GM21515 (cell line): ENCODE results near the gene CROT.
"Not testable (repeated sequence)": the region's sequence is repeated elsewhere in the genome, so short reads cannot be mapped to it uniquely, and the experiment has no call there.

Experiments used
- ATAC-seq: cut with Tn5 transposase; IDR thresholded peaks from one replicate; pipeline ENCODE4 v1.9.1; 2021; ENCODE audit not compliant: unreplicated experiment

CROT gene, protein sequence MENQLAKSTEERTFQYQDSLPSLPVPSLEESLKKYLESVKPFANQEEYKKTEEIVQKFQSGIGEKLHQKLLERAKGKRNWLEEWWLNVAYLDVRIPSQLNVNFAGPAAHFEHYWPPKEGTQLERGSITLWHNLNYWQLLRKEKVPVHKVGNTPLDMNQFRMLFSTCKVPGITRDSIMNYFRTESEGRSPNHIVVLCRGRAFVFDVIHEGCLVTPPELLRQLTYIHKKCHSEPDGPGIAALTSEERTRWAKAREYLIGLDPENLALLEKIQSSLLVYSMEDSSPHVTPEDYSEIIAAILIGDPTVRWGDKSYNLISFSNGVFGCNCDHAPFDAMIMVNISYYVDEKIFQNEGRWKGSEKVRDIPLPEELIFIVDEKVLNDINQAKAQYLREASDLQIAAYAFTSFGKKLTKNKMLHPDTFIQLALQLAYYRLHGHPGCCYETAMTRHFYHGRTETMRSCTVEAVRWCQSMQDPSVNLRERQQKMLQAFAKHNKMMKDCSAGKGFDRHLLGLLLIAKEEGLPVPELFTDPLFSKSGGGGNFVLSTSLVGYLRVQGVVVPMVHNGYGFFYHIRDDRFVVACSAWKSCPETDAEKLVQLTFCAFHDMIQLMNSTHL

DNA sequence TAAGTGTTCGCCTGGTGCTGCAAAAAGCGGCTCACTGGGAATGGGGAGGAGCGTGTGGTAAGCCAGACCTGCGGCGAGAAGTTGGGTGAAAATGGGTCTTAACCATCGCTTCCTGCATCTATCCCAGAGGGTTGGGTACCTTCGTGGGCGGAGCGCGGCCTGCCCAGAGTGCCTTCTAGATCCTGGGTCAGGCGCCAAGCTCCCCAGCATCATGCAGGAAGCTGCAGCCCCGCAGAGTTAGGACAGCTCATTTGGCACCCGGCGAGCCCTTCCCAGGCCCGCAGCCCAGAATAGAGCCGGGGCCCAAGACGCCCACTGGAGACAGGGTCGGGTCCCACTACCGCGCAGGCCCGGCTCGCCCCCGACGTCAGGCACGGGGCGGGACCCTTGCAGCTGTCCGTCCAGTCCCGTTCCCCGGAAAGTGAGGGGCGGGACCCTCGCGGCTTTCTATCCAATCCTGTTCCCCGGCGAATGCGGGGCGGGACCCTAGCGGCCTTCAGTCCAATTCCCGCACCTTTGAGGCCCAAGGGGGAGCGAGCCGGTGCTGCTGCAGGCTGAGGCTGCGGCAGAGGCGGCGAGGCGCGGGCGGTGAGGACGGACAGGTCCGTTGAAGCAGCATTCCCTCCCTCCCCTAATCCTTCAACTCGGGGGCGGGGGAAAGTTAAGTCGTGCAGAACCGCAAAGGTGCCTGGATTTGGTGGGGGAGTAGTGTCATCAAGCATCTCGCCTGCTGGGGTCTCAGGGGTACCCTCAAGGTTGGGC lies at the start of gene CROT:
Gene CROT, plus strand, starts transcription at position 499 of the 762 bp plus-strand sequence. CDS start 3,405 bp downstream, outside the sequence.
- peak; percentile 98 for ATAC-seq

DNA sequence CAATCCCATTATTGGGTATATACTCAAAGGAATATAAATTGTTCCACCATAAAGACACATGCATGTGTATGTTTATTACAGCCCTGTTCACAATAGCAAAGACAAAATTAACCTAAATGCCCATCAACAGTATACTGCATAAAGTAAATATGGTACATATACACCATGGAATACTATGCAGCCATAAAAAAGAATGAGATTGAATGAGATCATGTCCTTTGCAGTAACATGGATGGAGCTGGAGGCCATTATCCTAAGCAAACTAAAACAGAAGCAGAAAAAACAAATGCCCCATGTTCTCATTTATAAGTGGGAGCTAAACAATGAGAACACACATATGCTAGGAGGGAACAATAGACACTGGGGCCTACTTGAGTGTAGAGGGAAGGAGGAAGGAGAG lies 44.7 kb upstream of the CROT start:
- ATAC-seq: no peak

DNA sequence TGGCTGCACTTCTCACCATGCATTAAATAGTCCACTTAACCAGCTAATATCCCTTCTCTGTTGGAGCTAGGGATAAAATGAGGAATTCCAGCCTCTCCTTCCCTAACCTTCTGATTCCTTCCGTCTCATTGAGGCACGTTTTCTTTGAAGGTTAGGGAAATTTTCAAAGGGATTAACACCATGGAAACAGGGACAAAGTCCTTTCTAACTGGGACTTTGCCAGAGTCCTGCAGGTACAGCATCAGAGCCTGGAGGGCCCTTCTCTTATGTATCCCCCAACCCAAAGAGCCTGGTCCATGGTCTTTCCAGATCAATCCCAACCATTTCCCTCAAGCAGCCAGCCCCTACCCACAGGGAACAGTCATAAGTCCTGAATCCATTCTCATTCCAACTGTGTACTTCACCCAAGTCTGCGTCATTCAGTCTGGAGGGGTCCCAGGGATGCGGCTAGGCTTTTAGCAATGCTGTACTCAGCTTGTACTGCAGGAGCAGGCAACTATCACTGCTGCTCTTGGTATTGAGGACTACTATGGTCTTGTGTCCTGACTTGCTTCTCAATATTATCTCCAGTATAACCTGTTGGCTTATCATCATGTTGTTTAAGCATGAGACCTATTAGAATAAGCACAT lies 34.6 kb upstream of the CROT start:
- no peak for ATAC-seq

DNA sequence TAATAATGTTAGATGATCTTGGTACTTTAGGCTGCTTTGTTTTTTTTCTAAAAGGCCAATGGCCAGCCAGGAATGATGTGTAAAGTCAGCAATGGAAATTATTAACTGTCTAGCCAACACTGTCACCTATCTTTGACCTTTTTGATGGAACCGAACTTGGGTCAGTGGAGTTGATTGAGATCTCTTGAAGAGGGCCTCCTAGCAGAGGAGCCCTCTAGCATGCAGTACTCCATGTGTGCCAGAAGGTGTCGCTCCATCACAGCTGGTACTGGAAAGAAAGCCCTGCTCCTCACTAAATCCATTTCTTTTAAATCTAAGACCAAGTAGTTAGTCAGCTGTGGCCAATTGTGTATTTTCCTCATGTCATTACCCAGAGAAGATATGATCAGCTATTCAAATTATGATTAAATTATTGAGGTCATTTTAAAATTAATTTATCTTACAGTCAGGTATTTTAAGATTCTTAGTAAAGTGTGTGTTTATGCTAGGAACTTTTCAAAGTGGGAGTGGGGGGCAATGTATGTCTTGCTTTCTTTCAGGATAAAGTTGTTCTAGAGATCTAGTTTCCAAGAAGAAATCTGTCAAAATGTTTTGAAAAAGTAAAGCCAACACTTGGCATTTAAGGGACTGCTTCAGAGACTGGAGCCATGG lies 33.1 kb upstream of the CROT start:
- ATAC-seq: peak; percentile 82

DNA sequence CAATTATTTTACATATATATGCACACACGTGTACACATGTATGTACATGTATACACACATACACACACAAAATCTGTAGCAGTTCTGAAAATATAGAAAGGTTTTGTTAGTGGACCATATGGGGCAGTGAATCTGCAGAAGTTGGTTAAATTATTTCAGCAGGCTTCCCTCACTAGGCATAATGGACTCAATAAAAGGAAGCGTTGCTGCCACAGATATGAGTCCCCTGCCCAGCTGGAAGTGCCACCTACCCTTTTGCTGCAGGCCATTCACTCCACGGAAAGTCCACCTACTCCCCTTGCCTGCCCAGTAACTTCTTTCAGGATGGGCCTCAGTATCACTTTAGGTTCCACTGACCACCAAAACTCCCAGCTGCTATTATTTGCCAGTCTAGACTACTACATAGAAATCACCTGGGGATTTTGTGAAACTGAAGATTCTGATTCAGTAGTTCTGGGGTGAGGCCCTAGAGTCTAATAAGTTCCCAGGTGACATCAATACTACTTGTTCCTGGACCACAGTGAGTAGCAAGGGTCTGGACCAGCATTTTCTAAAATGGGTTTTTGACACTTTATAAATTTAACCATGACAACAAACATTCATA lies 29.3 kb upstream of the CROT start:
- peak; percentile 73 for ATAC-seq

DNA sequence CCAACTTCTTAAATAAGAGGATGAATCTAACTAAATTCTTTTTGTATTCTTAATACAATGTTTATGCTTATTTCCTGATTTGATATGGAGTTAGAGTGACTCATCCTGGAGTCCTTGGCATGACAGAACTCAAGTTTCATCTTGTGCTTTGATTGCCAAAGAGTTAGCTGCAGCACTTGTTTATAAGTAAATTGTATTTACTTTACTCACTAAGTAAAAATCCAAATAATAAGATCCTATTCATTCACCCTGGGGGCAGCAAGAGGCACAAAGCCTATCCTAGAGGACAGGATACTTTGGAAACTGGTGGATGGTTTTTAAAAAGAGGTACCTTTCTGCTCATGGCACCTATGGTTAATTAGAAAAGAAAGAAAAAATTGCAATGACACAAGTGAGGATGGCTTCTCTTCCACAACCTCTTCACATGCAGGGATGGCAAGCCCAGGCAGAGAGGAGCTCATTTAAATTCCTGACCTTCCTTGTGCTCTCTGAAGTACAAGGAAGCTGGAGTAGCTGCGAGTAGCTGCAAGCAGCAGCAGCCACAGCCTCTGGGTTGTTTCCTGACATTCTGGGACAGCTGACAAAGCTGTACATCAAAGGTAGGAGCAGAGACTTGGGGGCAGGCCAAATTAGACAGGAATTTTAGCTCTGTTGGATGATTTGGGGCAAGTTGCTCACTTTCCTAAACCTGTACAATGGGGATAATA lies 28.5 kb upstream of the CROT start:
- no peak for ATAC-seq

DNA sequence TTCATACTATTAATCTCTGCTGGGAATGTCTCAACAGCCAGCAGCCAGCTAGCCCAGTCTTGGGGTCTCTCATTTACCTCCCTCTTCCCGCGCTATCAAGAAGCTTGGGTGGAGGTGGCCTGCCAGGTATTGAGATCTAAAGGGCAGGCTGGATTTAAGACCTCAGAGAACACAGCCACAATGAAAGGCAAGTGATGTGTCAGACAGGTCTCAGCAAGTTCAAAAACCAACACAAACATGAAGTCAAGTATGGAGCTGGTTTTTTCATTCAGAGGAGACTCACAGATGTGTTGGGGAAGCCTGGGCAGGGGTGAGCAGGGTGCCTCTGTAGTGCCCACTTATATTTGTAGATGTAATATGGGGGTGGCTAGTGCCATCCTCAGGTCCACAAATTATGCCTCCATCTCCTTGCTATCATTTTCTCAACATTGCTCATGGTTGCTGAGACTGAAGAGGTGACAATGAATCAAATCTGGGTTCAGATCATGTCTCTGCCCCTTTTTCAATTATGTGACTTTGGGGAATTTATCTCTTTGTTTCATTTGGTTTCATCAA lies 27.7 kb upstream of the CROT start:
- ATAC-seq: no peak

DNA sequence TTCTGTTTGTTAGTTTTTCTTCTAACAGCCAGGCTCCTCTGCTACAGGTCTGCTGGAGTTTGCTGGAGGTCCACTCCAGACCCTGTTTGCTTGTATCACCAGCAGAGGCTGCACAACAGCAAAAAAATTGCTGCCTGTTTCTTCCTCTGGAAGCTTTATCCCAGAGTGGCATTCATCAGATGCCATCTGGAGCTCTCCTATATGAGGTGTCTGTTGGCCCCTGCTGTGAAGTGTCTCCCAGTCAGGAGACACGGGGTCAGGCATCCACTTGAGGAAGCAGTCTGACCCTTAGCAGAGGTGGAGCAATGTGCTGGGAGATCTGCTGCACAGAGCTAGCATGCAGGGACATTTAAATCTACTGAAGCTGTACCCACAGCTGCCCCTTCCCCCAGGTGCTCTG lies 26.7 kb upstream of the CROT start:
- no peak for ATAC-seq

DNA sequence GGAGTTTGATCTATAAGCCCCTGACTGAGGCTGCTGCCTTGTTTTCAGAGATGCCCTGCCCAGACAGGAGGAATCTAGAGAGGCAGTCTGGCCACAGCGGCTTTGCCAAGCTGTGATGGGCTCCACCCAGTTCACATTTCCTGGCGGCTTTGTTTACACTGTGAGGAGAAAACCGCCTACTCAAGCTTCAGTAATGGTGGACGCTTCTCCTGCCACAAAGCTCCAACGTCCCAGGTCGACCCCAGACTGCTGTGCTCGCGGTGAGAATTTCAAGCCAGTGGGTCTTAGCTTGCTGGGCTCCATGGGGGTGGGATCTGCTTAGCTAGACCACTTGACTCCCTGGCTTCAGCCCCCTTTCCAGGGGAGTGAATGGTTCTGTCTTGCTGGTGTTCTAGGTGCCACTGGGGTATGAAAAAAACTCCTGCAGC lies 26.3 kb upstream of the CROT start:
- ATAC-seq: not testable (repeated sequence)

DNA sequence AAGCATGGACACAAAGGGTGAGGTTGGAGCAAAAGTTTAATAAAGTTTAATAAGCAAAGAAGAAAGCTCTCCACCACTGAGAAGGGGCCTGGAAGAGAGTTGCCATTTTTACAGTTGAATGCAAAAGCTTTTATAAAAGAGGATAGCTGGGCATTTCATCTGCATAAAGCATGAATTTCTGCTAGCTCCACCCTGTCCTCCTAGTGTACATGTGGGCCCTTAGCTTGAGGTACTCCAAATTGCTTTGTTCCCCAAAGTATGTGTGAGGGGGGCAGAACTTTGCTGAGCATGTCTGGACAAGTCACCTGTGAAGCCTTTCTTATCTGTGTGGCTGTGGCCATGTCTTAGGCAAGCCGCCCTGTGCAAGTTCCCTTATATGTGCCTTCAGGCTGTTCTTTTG lies 22.6 kb upstream of the CROT start:
- no peak for ATAC-seq

DNA sequence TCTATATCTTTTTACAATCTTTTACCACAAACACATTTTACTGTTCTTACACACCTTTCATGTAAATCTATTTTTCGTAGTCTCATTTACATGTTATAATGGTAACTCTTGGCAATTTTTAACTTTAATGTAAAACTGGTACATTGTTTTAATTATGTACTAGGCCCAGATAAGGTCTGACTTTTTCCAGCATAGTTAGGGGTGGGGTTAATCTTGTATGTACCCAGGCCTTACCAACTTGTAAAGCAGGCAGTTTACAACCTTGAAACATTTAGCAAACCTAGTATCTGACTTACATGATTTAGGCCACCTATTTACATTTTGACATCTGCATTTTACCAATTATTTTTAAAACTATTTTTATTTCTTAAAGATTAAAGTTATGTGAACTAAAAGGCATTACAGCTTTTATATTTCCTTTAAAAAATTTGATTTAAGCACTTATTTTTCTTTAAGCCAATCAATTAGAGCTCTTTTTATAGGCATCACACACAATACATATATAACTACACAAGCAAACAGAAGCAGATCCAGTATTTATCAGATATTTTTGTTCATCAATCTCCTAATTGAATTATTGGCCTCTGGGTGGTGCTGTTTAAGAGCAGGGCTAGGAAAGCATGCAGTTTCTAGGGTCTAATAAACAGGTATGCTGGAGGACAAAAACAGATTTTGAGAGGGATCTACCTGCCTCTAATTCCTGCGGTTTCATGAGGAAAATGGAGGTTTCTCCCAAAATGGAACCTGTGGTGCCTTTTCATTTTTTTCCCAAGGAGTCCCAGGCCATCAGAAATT lies 19.7 kb upstream of the CROT start:
- ATAC-seq: no peak

DNA sequence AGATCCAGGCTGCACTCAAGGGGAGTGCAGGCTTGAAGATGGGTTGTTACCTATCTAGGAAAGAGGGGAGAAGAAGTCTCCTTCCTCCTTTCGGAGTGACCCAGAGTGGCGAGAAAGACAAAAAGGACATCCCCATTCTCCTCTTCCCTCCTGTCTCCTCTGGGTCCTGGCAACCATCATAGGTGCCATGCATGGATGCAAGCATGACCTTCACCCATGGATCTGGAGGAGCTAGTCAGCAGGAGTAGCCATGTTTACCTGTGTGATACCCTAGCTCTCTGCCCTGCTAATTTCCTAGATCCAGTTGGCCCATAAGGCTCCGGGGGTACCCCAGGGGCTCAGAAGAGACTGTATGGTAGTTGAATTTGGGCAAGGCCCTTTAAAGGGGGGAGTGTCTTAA lies 17.2 kb upstream of the CROT start:
- no peak for ATAC-seq

DNA sequence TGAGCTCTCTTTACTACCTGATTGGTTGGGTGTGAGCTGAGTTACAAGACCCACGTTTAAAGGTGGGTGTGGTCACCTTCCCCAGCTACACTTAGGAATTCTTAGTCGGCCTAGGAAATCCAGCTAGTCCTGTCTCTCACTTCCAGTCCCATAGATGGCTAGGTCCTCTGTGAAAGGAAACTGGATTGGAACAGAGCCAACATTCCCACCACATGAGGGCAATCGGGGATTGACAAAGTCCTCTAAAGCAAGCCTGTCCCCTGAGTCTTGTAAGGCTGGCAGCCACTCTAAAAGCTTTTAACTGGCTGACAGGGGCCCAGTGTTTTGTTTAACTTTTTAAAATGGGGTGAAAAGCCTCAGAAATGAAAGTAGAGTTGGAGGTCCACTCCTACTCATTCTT lies 15.1 kb upstream of the CROT start:
- no peak for ATAC-seq

DNA sequence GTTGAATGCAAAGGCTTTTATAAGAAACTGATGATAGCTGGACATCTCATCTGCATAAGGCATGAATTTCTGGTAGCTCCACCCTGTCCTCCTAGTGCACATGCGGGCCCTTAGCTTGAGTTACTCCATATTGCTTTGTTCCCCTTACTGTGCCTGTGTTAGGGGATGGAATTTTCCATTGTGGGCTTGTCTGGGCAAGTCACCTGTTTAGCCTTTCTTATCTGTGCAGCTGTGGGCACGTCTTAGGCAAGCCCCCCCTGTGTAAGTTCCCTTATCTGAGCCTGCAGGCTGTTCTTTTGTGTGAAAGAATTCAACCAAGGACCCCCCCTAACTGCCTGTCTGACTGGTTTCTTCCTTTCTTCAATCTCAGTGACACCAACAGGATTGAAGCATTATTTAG lies 14.5 kb upstream of the CROT start:
- no peak for ATAC-seq

DNA sequence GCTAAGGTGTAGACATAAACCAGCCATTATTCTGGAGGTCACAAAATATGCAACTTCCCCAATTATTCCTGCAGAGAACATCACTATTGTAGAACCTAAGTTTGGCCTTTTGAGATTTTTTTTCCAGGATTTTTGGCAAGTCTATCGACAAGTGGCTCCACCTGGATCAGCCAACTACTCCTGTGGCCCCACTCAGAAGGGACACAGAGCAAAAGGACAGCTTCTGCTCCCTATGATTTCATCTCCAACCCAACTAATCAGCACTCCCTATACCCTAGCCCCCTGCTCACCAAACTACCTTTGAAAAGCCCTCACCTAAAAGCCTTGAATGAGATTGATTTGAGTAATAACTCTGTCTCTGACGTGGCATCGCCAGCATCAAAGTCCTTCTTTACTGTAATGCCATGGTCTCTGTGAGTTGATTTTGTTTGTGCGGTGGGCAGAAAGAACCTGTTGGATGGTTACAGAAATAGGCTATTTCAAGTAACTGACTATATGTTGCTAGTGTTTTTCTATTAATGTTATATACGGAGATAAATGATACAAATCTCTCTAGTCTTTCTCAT lies 13.7 kb upstream of the CROT start:
- no peak for ATAC-seq

DNA sequence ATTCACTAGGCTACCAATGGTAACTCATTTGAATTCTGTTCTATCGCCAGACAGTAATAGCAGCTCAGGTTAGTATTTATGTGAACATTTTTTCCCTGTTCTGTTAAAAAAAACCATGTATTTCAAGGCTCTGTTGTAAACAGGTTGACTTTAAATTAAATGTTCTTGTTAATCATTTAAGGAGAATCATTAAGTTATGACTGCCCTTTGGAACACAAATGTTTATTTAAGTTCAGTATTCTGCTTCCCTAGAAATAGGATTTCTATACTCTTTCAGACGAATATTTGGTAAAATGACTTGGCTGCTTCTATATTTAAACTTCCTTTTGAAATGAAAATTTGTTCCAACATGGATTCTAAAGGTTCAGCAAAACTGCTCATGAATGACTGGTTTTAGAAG lies 13.1 kb upstream of the CROT start:
- no peak for ATAC-seq

DNA sequence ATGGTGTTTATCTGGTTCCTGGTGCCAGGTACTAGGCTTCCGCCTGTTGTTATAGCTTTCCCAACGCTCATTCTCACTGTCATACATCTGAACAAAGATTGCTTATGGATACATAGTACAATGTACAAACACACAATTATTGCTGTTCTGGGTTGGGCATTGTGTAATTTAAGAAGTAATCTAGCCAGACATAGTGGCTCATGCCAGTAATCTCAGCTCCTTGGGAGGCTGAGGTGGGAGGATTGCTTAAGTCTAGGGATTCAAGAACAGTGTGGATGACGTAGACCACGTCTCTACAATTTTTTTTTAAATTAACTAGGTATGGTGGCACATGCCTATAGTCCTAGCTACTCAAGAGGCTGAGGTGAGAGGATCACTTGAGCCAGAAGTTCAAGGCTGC lies 9.3 kb upstream of the CROT start:
- ATAC-seq: no peak

DNA sequence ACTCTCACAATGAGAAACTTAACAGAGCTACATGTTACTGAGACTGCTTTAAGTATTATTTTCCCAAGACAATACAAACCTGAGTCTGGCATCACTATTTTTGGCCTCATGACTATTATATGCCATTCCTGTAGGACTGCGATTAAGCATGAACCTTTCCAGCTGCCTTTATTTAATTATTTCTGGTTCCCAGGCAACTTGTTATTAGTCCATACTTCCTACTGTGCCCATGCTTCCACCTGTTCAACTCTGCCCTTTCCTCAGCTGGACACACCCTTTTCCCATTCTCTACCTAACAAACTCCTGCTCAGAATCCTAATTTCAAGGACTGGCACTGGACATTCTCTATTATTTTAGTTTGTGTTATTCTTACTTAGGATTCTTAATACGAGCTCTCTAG lies 8.1 kb upstream of the CROT start:
- ATAC-seq: no peak
